HG03442 (cell line): ENCODE results near the gene MAP2K5.

Experiments
- ATAC-seq: cut with Tn5 transposase; IDR thresholded peaks from one replicate; pipeline ENCODE4 v1.9.1; 2021; ENCODE audit warnings: mild to moderate bottlenecking, moderate library complexity; ENCODE audit not compliant: unreplicated experiment

The MAP2K5 gene

GRCh38 chr15:67801926-67802914, 259.7 kb downstream of the MAP2K5 start:
- ATAC-seq: no peak

DNA sequence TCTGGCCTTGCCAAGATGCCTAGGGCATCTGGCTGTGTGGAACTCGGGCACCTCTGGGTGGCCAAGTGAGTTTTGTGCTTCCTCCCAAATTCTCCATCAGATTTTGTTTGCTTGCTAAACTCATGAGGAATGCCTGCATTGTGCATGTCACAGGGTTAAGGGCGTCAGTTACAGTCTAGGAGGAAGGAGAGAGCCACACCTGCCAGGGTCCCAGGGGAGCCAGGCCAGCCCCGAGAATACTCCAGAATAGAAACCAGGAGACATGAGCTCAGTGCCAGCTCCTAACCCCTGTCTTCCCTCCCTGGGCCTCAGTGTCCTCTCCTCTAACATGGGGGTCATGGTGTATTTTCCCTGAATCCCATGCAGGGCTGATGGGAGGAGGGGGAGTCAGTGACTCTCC, 260.8 kb downstream of the MAP2K5 start:
- no peak for ATAC-seq

DNA sequence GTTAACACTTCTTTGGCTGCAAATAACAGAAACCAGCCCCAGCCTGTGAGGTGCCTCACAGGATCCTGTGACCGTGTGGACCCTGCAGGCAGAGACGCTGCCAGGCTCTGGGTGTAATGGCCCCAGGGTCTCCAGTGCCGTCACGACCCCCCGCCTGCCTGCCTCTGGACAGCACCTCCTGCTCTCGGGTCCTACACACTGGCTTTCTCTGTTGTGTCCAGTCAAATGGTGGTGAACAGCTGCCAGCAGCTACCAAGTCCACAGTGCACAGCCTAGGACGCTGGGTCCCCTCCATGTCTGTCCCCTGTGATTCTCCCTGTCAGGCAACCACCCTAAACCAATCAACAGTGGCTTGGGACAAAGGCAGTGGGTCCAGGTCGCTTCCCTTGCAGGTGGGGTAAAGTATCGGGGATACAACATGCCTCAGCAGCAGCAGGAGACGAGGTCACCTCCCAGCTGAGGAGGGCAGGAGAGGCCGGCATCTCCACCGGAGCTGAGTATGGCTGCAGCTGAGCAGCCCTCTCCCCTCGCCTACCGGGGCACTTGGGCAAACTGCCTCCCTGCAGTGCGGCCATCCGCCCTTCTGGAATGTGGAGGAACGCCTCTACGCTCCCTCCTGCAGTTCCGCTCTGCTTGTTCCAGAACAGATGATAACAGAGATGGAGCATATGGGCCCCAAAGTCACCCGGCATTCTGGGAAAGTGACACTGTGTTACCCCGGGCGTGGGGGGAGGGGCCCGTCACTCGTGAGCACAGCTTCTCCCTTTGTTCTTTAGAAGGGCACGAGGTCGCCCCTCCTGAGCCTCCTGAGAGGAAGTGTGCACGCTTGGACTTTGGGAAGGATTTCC, 261.7 kb downstream of the MAP2K5 start:
- no peak for ATAC-seq

- ATAC-seq: no peak
Measured at GRCh38 chr15:67805008-67805665, 262.6 kb downstream of the MAP2K5 start.

DNA sequence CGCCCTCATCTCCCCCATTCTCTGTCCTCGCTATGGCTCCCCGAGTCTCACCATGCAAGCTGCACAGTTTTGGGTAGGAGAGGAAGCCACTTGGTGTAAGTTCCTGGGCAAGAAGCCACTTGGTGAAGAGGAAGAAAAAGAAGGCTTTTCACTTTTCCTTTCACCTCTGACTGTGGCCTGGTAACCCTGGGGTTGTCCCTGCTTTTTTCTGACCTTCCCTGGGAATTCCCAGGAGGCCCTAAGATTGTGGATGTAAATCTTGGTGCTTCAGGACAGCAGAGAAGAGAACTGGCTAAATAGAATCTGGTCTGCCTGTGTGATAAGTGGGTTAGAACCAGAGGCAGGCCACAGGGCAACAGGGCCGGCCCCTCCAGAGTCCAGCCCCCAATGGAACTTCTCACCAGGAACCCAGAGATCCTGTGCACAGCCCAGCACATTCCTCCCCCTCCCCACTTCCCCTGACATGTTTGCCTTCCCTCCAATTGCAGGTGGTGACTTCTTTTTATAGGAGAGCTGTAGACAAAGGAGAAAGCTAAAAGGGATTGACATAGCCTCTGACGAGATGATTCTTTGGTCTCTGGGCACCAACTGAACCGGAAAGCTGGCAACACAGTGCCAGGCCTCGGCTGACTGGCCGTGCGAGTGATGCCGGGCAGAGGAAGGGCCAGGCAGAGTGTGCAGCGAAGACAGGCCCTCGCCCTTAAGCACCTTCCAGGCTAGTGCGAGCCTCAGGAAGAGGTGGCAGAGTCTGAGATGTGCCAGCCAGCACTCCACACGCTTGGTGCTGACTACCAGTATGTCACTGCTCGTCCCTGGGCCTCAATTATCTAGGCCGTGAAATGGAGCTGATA, 263.4 kb downstream of the MAP2K5 start:
- no peak for ATAC-seq

GRCh38 chr15:67806536-67806935, 264.0 kb downstream of the MAP2K5 start:
- ATAC-seq: no peak

- no peak for ATAC-seq
Measured at GRCh38 chr15:67807141-67807540, 264.6 kb downstream of the MAP2K5 start.

DNA sequence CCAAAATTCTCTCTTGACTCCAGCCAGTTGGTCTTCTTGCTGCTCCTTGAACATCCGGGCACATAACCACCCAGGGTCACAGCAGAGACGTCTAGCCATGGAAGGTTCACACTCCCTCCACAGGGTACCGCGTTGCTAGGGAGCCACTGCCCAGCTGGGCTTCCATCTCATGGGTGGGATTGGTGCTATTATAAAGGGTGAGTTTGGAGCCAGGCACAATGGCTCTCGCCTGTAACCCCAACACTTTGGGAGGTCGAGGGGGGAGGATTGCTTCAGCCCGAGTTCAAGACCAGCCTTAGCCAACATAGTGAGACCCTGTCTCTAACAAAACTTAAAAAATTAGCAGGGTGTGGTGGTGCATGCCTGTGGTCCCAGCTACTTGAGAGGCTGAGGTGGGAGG, 265.3 kb downstream of the MAP2K5 start:
- ATAC-seq: no peak

- no peak for ATAC-seq
Measured at GRCh38 chr15:67808821-67809220, 266.3 kb downstream of the MAP2K5 start.

GRCh38 chr15:67809441-67809840, 266.9 kb downstream of the MAP2K5 start:
- ATAC-seq: no peak

DNA sequence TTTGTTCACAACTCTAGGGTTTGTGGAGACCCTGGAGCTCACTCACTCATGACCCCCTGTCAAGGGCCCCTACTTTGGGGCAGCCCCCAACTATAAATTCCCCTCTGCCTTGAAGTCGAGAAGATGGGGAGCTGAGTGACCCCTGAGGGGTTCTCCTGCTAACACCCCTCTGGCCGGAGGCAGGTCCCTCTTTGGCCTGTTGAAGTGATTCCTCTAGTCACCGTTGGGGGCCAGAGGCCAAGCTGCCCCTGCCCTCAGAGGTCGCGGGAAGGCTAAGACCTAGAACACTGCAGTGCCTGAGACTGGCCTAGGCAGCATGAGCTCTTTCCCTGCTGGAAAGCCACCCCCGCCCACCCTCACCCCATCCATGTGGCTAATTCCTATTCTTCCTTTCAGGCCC, 267.4 kb downstream of the MAP2K5 start:
- ATAC-seq: no peak

DNA sequence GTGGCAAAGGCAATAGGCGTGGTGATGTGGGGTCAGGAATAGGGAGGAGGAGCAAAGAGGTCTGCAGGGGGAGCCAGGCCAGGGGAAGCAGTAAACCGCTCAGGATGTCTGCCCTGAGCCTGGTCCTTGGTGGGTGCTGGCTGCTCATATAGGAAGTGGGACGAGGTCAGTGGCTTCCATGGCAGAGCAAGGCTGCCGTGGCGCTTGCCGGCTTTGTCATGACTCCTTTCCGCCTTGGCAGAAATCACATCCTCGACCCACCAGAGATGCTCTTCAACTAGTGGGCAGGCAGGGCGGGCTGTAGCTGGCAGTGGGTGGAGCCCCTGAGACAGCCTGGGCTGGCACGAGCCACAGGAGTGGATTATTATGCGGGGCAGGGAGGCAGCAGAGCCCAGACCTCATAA, 269.7 kb downstream of the MAP2K5 start:
- no peak for ATAC-seq

- ATAC-seq: no peak
Measured at GRCh38 chr15:67813104-67813634, 270.7 kb downstream of the MAP2K5 start.

- no peak for ATAC-seq
Measured at GRCh38 chr15:67815036-67815592, 272.6 kb downstream of the MAP2K5 start.

GRCh38 chr15:67816668-67817067, 274.2 kb downstream of the MAP2K5 start:
- no peak for ATAC-seq

DNA sequence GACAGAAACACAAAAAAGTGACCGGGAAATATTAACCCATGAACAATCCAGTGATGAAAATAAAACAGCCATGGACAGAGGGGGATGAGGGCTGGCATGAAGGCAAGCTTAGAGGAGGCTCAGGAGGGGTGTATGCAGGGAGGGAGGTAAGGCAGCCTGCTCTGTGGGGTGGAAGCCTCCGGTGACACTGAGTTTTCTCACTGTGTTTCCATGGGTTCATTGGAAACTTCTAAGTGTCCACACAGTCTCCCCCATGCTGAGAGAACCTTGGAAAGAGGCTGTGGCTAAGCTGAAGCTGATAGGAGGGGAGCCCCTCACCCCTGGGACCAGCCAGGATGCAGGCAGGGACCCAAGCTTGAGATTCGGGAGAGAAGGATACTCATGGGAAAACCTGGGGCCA, 276.0 kb downstream of the MAP2K5 start:
- no peak for ATAC-seq

DNA sequence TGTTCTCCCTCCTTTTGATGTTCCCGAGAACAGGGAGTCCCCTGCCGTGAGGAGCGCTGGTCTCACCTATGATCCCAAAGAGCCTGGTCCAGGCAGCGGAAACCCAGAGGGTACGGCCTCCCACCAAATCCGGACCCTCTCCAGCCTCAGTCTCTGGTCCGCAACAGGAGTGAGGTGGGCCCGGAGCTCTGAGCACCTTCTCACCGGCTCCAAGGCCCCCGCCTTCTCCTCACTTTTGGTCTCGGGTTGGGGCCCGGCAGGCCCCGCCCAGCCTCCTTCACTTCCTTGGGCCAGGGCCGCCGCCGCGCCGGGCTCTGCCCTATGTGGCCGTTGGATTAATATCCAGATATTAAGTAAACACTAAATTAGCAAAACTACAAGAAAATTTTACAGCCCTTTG, 277.1 kb downstream of the MAP2K5 start:
- ATAC-seq: no peak

GRCh38 chr15:67820122-67820991, 277.9 kb downstream of the MAP2K5 start:
- ATAC-seq: no peak
